ENCODE results near the gene QRICH1. TPM values are rescaled to one million over a fixed set of nuclear protein-coding genes. Genes with fewer than 3 reads are reported as not detected.
A peak's percentile ranks its signal among the peaks of the same experiment; 100 is the strongest.

The QRICH1 gene
- total RNA-seq, 1 experiment from 2014 or later, result 151 TPM

- H3K79me2 ChIP-seq (ENCODE audit: insufficient read depth, low read length), result peaks cover 10% of the 10 kb centered on the region; the same call in 1 of the 2 replicates
- H2BK12ac ChIP-seq (ENCODE audit: insufficient read length, low read depth, low read length), result no peak within 1 kb of the TSS
Measured at GRCh38 chr3:49007068-49007770, 86.7 kb downstream of the QRICH1 start, which contains the start of gene WDR6. TSS of gene WDR6 (plus strand) at chr3:49007391. CDS start at chr3:49007432, 41 bp downstream.

More at GRCh38 chr3:49007068-49007770, 86.7 kb downstream of the QRICH1 start, which contains the start of gene WDR6:
- Histone ChIP-seq H3K14ac (ENCODE audit: insufficient read depth, low read length) (peak within 1 kb of the TSS; percentile 94), H3K56ac (ENCODE audit: insufficient read length, low read depth, low read length) (no peak within 1 kb of the TSS), H2BK15ac (ENCODE audit: low read depth, low read length) (no peak within 1 kb of the TSS), H3K9ac (ENCODE audit: extremely low read depth, insufficient read length, low read length) (peak within 1 kb of the TSS; percentile 87), H3K27ac (ENCODE audit: insufficient read length, low read depth, low read length) (peak within 1 kb of the TSS; percentile 6), H3K27me3 (ENCODE audit: insufficient read depth, low read length) (no peaks in the 10 kb centered on the region), H3K23me2 (ENCODE audit: insufficient read length, low read depth, low read length, poor library complexity, severe bottlenecking) (peaks cover 13% of the 10 kb centered on the region), H3T11ph (ENCODE audit: low read length) (no peak within 1 kb of the TSS), H3K9me3 (ENCODE audit: control insufficient read depth, low read depth, low read length) (no peaks in the 10 kb centered on the region), H3K23ac (ENCODE audit: insufficient read length, low read depth, low read length) (no peak within 1 kb of the TSS), H3K4me1 (ENCODE audit: insufficient read depth, low read length) (no peaks in the 10 kb centered on the region; the same call in 1 of the 2 replicates), H4K8ac (replicated peaks; ENCODE audit: insufficient read length, low read depth, low read length) (no peak within 1 kb of the TSS), H2AFZ (ENCODE audit: low read length) (no peak within 1 kb of the TSS), H2BK120ac (ENCODE audit: low read depth, low read length, poor library complexity, severe bottlenecking) (peak within 1 kb of the TSS; percentile 10), H3K4ac (ENCODE audit: low read depth, low read length) (no peak within 1 kb of the TSS; the same call in 1 of the 2 replicates), H2AK5ac (ENCODE audit: insufficient read length, low read length) (no peak within 1 kb of the TSS), H3K18ac (ENCODE audit: insufficient read length, low read depth, low read length) (peak within 1 kb of the TSS; percentile 97), H2BK20ac (ENCODE audit: low read depth, low read length, poor library complexity, severe bottlenecking) (no peak within 1 kb of the TSS), H2BK5ac (ENCODE audit: insufficient read length, low read length) (no peak within 1 kb of the TSS), H4K20me1 (ENCODE audit: control insufficient read depth, insufficient read depth, insufficient read length) (no peaks in the 10 kb centered on the region), H3K79me1 (ENCODE audit: insufficient read depth, low read depth, low read length, poor library complexity, severe bottlenecking) (no peaks in the 10 kb centered on the region), H3K4me2 (ENCODE audit: insufficient read depth, insufficient read length, low read length) (peak within 1 kb of the TSS; percentile 78), H4K91ac (ENCODE audit: insufficient read length, low read depth, low read length) (no peak within 1 kb of the TSS), H4K5ac (ENCODE audit: insufficient read length, low read depth, low read length) (peak within 1 kb of the TSS; percentile 66)
- Mint-ChIP-seq H3K9me3 (no peaks in the 10 kb centered on the region; a peak in 1 of 5 replicates), H3K27me3 (ENCODE audit: low read depth) (no peaks in the 10 kb centered on the region; the same call in 1 of the 2 replicates), H3K27ac (peak within 1 kb of the TSS; percentile 99 to 100 (median 100)), H3K4me3 (peak within 1 kb of the TSS; percentile 99 to 100), H3K36me3 (ENCODE audit: insufficient read depth in 1 of 3, low read depth in 3 of 3) (peaks cover 8 to 31% (median 26%) of the 10 kb centered on the region in 3 experiments), H3K4me1 (peaks cover 12 to 13% of the 10 kb centered on the region in 2 experiments)
- peak; percentile 99 for DNase-seq
- TF ChIP-seq CTCF (conservative IDR thresholded peaks at IDR 0.05), result peak; percentile 51
- WGBS (ENCODE audit: extremely low coverage, insufficient read length, low lambda C conversion rate), result no CpG with 5 or more reads among the region's 65 CpGs
